ENCODE data around the gene GNB1.
"Not testable (repeated sequence)": the region's sequence is repeated elsewhere in the genome, so short reads cannot be mapped to it uniquely, and the experiment has no call there.

GNB1 gene

DNA sequence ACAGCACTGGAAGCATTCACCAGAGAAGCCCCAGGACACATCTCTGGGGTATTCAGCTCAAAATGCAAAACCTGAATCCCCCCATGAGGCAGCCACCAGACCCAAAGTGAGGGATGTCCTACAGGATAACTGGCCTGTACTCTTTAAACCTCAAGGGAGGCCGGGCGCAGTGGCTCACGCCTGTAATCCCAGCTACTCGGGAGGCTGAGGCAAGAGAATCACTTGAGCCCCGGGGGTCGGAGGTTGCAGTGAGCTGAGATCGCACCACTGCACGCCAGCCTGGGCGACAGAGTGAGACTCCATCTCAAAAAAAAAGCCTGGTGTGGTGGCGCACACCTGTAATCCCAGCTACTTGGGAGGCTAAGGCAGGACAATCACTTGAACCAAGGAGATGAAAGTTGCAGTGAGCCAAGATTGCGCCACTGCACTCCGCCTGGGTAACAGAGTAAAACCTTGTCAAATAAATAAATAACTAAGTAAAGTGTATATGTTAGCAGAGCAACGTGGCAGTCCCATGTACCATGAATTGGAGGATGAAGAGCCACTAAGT is 29.1 kb downstream of the GNB1 start:
- DNase-seq (ENCODE audit: low read depth in 1 of 2, low spot score in 1 of 2): not testable (repeated sequence)

DNA sequence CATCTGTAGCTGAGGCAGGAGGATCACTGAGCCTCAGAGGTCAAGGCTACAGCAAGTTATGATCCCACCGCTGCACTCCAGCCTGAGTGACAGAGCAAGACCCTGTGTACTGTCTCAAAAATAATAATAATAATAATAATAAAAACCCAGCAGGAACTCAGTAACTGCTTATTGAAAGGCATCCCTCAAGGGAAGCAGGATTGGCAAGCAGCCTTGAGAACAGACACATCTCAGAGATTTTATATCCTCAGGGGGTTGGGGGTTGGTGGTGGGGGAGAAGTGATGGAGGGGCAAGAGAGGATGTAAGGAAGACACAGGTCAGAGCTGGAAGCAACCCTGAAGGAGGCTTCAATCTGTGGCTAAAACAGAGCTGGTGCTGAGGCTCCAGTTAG is 29.6 kb downstream of the GNB1 start:
- no peak for DNase-seq (ENCODE audit: low read depth in 1 of 2, low spot score in 1 of 2)

DNA sequence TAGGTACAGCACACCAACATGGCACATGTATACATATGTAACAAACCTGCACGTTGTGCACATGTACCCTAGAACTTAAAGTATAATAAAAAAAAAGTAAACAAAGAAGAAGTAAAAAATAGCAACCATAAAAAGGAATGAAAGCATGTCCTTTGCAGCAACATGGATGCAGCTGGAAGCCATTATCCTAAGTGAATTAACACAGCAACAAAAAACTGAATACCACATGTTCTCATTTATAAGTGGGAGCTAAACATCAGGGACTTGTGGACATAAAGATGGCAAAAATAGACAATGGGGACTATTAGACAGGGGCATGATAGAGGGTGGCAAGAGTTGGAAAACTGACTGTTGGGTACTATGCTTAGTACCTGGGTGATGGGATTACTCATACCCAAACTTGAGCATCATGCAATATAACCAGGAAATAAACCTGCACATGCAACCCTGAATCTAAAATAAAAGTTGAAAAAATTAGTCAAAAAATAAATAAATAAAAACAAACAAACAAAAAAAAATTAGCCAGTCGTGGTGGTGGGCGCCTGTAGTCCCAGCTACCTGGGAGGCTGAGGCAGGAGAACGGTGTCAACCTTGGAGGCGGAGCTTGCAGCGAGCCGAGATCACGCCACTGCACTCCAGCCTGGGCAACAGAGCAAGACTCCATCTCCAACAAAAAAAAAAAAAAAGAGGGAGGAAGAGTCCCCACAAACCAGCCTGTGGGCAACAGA is 30.8 kb downstream of the GNB1 start:
- not testable (repeated sequence) for DNase-seq (ENCODE audit: low read depth in 1 of 2, low spot score in 1 of 2)

DNA sequence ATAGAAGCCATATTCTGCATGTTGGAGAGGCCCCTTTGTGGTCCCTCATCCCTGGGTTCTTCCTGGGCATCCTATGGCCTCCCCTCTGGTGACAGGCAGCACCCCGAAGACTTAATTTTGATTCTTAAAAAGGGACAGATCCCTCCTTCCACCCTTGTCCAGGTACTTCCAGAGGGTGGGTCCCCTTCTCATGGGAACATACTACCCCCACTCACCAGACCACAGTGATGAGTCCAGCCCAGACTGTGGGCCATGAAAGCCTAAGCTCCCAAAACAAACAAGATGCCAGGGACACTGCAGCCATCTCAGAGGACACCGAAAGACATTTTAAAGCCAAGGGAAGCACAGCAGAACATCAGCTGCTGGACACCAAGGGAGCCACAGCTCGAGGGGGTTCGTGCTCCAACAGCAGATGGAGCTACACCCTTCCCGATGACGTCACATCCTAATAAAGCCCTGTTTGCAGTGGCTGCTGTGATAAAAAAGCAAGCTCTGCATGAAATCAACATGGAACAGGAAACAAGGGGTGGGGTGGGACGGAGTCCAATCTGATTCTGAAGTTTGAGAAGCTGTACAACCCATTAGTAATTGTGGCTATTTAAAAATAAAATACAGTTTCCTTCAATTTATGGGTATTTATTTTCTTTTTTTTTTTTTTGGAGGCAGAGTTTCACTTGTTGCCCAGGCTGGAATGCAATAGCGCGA is 32.4 kb downstream of the GNB1 start:
- DNase-seq (ENCODE audit: low read depth in 1 of 2, low spot score in 1 of 2): no peak

DNA sequence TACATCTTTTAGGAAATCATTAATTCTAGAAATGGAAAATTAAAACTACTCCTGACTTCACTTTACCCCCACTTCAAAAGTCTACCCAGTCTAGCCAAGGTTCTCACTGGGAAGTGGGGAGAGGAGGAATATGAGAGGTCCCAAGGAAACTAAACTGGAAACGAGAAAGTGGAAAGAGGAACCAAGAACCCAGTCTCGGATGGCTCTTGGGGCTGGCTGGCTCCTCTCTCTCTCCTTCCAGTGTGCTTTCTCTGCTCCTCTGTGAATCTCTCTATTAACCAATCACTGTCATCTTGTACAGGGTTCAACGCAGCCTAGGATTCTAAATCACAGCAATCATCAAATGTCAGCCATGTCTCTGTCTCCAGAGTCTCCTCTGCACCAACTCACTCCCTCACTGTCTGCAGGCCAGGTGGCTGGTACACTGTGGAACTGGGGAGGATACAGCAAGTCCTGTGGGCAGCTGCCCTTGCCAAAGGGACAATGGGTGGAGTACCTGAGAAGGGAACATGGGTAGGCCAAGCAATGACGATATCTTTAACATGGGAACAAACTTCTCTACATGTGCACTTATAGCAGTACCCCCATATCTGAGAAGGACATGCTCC is 33.7 kb downstream of the GNB1 start:
- no peak for DNase-seq (ENCODE audit: low read depth in 1 of 2, low spot score in 1 of 2)

- not testable (repeated sequence) for DNase-seq (ENCODE audit: low read depth in 1 of 2, low spot score in 1 of 2)
These were observed 34.7 kb downstream of the GNB1 start for GRCh38 chr1:1856161-1856560.

GRCh38 chr1:1853593-1854257 is 37.2 kb downstream of the GNB1 start:
- DNase-seq (ENCODE audit: low read depth in 1 of 2, low spot score in 1 of 2): no peak

DNA sequence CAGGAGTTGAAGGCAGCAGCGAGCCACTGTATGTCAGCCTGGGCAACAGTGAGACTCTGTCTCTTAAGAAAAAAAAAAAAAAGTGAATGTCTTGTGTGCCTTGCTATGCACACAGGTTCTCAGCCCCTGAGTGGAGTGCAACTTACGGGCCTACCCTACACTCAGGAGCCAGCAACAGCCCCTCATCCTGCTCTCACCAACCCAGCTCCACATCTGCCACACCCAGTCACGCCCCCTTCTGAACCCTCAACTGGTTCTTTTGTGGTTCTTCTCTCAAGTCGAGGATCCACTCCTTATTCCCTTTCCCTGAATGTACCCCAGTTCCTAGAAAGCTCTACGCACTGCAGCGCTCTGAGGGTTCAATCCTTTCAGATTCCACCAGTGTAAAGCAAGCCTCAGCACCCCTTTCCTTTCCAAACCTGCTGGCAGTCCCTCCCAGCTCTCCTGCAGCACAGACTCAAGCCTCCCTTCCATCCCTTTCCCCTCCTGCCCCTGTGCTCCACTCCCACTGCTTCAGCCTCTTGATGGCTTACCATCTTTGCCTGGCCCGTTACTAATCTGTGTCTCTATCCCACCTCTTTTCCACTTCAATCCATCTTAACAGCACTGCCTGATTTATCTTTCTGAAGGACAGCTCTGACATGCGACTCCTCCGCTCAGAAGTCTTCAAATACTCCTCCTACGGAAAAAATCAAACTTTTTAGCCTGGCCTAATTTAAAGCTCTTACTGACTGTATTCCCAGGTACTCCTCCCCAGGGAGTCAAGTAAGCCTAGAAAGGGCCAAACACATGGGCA is 38.1 kb downstream of the GNB1 start:
- DNase-seq (ENCODE audit: low read depth in 1 of 2, low spot score in 1 of 2): no peak

DNA sequence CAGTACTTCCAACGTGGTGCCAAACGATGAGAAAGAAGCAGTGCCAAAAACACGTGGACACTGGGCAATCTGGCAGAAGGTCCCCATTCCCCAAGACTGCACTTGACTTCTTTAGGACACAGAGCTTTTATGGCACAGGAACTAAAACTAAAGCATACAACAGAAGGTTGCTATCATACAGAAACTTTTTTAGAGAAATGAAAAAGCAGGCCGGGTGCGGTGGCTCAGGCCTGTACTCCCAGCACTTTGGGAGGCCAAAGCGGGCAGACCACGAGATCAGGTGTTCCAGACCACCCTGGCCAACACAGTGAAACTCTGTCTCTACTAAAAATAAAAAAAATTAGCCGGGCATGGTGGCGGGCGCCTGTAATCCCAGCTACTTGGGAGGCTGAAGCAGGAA is 43.0 kb downstream of the GNB1 start:
- no peak for DNase-seq (ENCODE audit: low read depth in 1 of 2, low spot score in 1 of 2)

DNA sequence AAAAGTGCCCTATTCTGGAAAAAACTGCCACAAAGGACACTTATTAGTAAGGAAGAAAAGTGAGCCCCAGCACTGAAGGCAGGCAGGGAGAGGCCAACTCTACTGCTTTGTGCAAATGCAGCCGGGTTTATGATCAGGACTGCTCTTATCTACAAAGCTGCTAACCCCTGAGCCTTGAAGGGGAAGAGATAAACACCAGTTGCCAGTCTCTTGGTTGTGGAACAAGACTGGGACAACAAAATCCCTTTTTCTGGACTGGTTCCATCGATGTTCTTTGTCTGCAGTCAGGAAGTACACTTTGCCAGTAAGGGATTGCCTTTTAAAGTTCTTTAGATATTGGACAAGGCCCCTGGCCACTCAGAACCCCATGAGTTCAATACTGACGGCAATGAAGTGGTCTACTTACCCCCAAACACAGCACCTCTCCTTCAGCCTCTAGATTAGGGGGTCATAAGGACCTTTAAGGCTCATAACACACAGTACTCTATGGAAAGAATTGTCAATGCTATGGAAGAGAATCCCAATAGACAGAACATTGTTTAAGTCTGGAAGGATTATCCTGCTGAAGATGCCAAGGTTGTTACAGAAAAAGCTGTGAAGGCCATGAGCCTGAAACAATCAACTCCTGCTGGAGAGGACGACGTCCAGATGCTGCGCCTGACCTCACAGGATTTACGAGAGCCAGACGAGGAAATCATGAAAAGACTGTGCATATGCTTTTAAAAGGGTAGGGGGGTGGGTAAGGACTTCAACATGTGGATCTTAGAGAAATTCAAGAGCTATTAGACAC is 43.6 kb downstream of the GNB1 start:
- DNase-seq (ENCODE audit: low read depth in 1 of 2, low spot score in 1 of 2): no peak

GRCh38 chr1:1846386-1846918 is 44.4 kb downstream of the GNB1 start:
- no peak for DNase-seq (ENCODE audit: low read depth in 1 of 2, low spot score in 1 of 2)

DNA sequence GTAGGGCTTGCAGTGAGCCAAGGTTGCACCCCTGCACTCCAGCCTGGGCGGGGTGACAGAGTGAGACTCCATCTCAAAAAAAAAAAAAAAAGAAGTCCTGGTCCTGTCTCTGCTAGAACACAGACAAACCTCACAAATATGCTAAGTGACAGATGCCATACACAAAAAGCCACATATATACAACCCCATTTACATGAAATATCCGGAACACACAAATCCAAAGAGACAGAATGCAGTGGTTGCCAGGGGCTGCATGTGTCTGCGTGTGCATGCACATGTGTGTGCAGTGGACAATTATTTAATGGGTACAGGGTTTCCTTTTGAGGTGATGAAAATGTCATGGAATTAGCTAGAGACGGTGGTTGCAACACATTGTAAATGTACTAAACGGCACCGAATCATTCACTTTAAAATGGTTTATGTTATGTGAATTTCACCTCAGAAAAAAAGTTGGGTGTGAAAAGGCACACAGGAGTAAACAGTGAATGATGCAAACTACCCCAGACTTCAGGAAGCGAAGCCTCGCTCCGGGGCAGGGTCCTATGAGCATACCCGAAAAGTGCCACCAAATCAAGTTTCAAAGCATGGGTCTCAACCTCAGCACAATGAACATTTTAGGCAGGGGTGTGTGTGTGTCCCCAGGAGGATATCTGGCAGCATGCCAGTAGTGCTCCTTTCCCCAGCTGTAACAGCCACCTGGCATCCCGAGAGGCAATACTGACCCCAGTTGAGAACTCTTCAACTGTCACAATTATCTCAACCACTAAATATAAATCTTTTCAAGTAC is 48.3 kb downstream of the GNB1 start:
- no peak for DNase-seq (ENCODE audit: low read depth in 1 of 2, low spot score in 1 of 2)

DNA sequence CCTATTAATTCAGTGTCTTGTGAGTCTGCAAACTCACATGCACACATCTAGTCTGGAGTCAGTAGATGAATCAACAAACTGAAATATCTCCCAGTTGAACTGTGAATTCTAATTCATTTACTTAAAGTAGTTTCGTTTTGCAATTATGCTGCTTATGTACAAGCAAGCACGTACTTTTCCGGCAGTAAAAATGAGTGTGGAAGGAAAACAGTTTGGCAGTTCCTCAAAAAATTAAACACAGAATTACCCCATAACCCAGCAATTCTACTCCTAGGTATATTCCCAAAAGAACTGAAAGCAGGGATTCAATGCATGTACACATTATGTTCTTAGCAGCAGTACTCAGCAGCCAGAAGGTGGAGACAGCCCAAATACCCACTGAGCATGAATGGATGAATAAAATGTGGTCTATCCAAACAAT is 49.3 kb downstream of the GNB1 start:
- DNase-seq (ENCODE audit: low read depth in 1 of 2, low spot score in 1 of 2): no peak

DNA sequence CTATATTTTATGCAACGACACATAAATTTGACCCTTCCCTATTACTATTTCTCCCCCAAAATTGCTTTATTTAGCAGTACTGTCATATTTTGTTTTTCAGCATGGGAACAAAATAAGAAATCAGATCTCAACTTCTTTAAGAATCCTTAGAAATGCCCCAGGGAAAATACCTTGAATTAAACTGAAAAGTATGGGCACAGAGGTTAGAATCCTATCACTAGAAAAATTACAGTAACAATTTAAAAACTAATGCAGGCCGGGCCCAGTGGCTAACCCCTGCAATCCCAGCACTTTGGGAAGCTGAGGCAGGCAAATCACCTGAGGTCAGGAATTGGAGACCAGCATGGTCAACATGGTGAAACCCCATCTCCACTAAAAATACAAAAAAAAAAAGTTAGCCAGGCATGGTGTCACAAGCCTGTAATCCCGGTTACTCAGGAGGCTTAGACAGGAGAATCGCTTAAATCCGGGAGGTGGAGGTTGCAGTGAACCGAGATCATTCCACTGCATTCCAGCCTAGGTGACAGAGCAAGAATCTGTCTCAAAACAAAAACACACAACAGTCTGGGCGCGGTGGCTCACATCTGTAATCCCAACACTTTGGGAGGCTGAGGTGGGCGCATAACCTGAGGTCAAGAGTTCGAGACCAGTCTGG is 51.4 kb downstream of the GNB1 start:
- no peak for DNase-seq (ENCODE audit: low read depth in 1 of 2, low spot score in 1 of 2)

- no peak for DNase-seq (ENCODE audit: low read depth in 1 of 2, low spot score in 1 of 2)
These were observed 54.8 kb downstream of the GNB1 start for GRCh38 chr1:1836119-1836518.

DNA sequence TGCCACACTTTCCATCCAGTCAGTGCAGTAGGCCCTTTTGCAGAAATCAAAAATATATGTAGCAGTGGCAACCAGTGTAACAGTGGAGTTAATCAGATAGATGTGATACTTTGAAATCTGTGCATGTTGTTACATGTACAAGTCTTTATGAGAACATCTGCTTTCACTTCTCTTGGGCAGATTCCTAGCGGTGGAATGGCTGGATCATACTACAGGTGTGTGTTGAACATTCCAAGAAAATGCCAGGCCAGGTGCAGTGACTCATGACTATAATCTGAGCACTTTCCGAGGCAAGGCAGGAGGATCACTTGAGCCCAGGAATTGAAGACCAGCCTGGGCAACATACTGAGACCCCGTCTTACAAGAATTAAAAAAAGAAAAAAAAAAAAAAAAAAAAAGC is 55.3 kb downstream of the GNB1 start:
- no peak for DNase-seq (ENCODE audit: low read depth in 1 of 2, low spot score in 1 of 2)

DNA sequence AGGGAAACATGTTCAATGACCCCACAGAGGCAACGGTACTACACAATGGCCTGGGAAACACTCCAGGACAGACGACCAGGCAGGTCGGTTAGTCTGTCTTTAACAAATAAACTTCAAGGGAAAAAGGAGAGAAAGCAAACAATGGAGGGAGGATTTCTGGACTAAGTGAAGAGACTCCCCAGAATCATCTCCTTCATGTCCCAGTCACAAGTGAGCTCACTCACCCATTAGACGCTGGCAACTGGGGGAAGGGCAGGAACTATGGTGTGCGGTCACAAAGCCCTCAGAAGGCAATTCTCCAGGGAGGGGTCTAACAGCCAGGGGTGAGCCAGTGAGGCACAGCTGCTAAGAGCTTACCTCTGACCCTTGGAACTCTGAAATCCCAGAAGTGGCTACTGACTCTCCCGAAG is 57.0 kb downstream of the GNB1 start:
- DNase-seq (ENCODE audit: low read depth in 1 of 2, low spot score in 1 of 2): no peak

DNA sequence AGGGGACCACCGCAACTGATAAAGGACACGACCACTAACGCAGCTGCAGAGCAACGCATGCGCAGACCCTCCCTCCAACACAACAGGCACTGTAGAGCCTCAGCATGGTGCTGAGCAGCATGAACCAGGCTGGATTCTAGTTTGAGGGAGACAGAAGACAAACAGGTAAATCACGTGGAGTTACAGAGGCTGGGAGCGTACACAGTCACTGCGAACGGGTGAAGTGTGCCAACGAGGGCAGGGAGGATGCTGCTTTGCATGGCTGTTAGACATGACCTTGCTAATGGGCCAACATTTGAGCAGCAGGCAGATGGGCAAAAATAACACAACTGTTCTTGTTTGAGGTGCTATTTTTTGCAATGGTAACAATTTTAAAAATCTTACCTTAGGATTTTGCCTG is 57.4 kb downstream of the GNB1 start:
- no peak for DNase-seq (ENCODE audit: low read depth in 1 of 2, low spot score in 1 of 2)

Data from stimulated activated CD4-positive, alpha-beta T cell treated with anti-CD3 and anti-CD28 coated beads, Interleukin-15, amount 100 ng/mL, for 1 hour (primary cell).